Measurements from ENCODE around the gene ANKFN1.

ANKFN1 gene

GRCh38 chr17:56480501-56480900 is 327.2 kb downstream of the ANKFN1 start:
- CTCF ChIA-PET, result interaction anchor here (0.8 to 1.5 kb wide), 6 partner anchors 11 to 301 kb away, joined by 3 to 4 read pairs (median 4); no protein-coding TSS in a partner anchor
- POLR2A ChIA-PET, result no interaction called here
- no peak for DNase-seq (ENCODE audit: extremely low spot score)
- TF ChIP-seq, protein P1, sequence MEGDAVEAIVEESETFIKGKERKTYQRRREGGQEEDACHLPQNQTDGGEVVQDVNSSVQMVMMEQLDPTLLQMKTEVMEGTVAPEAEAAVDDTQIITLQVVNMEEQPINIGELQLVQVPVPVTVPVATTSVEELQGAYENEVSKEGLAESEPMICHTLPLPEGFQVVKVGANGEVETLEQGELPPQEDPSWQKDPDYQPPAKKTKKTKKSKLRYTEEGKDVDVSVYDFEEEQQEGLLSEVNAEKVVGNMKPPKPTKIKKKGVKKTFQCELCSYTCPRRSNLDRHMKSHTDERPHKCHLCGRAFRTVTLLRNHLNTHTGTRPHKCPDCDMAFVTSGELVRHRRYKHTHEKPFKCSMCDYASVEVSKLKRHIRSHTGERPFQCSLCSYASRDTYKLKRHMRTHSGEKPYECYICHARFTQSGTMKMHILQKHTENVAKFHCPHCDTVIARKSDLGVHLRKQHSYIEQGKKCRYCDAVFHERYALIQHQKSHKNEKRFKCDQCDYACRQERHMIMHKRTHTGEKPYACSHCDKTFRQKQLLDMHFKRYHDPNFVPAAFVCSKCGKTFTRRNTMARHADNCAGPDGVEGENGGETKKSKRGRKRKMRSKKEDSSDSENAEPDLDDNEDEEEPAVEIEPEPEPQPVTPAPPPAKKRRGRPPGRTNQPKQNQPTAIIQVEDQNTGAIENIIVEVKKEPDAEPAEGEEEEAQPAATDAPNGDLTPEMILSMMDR (IDR thresholded peaks at IDR 0.05; ENCODE audit: control extremely low read depth, extremely low read depth, low read depth, missing control alignments), result no peak

DNA sequence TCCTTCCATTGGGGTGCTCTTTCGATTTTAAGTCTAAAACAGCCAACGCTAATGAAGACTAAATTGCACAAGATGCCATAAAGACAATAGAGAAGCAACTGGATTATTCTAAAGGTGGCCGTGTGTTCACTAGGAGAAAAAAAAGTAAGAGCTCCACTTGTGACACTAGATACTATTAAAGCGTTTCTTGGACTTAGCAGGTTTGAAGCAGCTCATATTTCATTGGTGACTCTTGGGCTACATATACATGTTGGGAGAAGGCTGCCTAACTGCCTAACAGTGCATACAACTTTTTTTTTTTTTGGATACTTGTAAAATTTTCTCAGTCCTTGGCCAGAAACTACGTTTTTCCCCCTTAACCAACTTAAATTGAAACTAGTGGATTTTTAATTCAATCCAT is 328.4 kb downstream of the ANKFN1 start:
- CTCF ChIA-PET, result interaction anchor here (1.0 to 1.4 kb wide), 5 partner anchors 15 to 234 kb away, joined by 3 to 4 read pairs (median 3); no protein-coding TSS in a partner anchor
- no peak for DNase-seq (ENCODE audit: extremely low spot score)
- TF ChIP-seq, protein P1 (IDR thresholded peaks at IDR 0.05; ENCODE audit: control extremely low read depth, extremely low read depth, low read depth, missing control alignments), result no peak
- POLR2A ChIA-PET, result no interaction called here

GRCh38 chr17:56482229-56482628 is 329.0 kb downstream of the ANKFN1 start:
- TF ChIP-seq, protein P1 (IDR thresholded peaks at IDR 0.05; ENCODE audit: control extremely low read depth, extremely low read depth, low read depth, missing control alignments), result no peak
- ChIA-PET POLR2A (no interaction called here), CTCF (interaction anchor here (1.0 to 1.4 kb wide), 5 partner anchors 15 to 233 kb away, joined by 3 to 4 read pairs (median 3); no protein-coding TSS in a partner anchor)
- DNase-seq (ENCODE audit: extremely low spot score), result no peak

DNA sequence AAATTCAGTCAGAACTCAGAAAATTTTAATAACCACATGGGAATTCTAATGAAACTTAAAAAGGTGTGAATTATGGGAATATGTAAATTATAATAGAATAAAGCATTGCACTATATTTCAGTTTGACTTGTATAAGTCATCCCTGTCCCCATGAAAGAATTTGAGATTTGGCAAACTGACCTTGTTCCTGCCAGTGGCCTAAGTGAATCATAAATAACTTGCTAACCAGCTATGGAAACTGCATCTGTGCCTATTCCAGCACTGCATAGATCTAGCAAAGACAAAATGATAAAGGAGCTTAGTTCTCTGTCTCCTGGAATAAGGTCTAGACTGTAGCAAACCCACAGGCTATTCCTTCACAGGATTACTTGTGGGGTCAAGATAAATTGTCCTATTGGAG is 333.5 kb downstream of the ANKFN1 start:
- TF ChIP-seq, protein P1 (IDR thresholded peaks at IDR 0.05; ENCODE audit: control extremely low read depth, extremely low read depth, low read depth, missing control alignments), result no peak
- POLR2A ChIA-PET, result no interaction called here
- DNase-seq (ENCODE audit: extremely low spot score), result no peak
- CTCF ChIA-PET, result interaction anchor here (2.4 to 3.7 kb wide), 2 partner anchors 13 to 15 kb away, joined by 6 to 14 read pairs; no protein-coding TSS in a partner anchor

DNA sequence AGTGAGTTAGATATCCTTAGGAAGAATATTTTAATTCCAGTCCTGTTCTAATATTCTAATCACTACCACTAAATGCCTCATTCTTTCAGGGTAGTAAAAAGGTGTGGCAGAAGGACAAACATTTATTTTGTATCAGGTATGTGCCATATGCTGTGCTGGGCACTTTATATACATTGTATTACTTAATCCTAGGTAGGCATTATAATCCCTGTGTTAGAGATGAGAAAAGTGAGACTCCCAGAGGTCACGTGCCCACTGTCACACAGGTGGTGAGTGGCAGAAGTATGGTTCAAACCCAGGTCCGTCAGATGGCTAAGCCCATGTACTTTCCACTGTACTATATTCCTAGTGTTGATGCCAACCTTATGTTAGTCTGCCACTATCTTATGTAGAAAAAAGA is 335.5 kb downstream of the ANKFN1 start:
- DNase-seq (ENCODE audit: extremely low spot score), result no peak
- TF ChIP-seq, protein P1 (IDR thresholded peaks at IDR 0.05; ENCODE audit: control extremely low read depth, extremely low read depth, low read depth, missing control alignments), result no peak
- POLR2A ChIA-PET, result no interaction called here
- CTCF ChIA-PET, result no interaction called here

DNA sequence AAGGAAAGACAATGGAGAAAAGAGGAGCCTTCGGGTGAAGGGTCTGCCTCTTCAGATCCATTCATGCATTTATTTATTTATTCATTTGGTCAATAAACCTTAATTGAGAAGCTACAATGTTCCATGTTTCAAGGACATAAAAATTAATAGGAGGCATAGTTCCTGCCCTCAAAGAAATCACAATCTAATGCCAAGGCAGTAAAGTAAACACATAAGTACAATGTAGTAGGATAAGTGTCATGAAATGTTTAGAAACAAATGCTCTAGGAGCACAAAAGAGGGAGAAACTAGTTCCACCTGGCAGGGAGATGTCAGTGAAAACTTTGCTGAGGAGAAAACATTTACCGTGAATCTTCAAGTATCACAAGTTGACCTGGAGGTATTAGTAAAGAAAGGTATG is 336.7 kb downstream of the ANKFN1 start:
- POLR2A ChIA-PET, result no interaction called here
- DNase-seq (ENCODE audit: extremely low spot score), result no peak
- CTCF ChIA-PET, result interaction anchor here (1.0 to 2.2 kb wide), 2 partner anchors 10 to 290 kb away, joined by 3 to 8 read pairs; no protein-coding TSS in a partner anchor
- TF ChIP-seq, protein P1 (IDR thresholded peaks at IDR 0.05; ENCODE audit: control extremely low read depth, extremely low read depth, low read depth, missing control alignments), result no peak
